Measurements from ENCODE around the gene GABRG2. TPM values are rescaled to one million over a fixed set of nuclear protein-coding genes. Genes with fewer than 3 reads are reported as not detected.
"Not testable (repeated sequence)": the region's sequence is repeated elsewhere in the genome, so short reads cannot be mapped to it uniquely, and the experiment has no call there.

Gene GABRG2
- total RNA-seq = not detected

DNA sequence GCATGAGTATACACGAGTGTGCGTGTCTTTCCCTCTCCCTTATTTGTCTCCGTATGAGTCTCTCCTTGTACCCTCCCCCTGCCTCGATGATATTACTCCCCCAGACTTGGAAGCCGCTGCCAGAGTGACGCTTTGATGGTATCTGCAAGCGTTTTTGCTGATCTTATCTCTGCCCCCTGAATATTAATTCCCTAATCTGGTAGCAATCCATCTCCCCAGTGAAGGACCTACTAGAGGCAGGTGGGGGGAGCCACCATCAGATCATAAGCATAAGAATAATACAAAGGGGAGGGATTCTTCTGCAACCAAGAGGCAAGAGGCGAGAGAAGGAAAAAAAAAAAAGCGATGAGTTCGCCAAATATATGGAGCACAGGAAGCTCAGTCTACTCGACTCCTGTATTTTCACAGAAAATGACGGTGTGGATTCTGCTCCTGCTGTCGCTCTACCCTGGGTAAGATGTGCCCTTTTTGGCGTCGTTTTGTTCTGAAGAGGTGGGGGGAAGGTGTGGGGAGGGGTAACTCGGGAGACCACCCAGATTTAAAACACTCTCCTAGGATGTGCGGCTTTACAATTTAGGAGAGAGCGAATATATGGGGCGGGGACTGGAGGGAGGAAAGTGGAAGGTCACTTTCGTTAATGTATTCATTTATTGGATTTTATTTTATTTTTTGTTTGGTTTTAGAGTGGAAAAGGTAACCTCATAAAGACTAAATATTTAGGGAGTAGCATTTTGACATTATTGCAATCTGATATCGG lies at the start of gene GABRG2:
Gene GABRG2, plus strand, starts transcription at position 119 of the 757 bp plus-strand sequence. Its CDS starts 227 bp downstream, at position 346.
- DNase-seq = no peak

DNA sequence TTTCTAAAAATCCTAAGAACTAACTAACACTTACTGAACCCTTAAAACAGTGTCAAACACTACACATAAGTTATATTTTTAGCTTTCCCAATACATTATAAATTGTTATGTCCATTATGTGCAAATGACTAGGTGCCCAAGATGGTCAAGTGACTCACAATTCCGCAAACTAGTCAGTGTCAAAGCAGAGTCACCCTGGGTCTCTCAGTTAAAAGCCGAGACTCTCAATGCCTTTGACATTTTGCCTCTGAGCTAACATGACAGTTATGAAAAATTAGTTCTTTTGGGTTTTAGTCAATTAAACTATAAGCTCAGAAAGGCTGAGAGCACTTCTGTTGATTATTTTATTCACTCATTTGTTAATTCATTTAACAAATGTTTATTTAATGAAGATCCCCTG lies 42.3 kb upstream of the GABRG2 start:
- DNase-seq = no peak

DNA sequence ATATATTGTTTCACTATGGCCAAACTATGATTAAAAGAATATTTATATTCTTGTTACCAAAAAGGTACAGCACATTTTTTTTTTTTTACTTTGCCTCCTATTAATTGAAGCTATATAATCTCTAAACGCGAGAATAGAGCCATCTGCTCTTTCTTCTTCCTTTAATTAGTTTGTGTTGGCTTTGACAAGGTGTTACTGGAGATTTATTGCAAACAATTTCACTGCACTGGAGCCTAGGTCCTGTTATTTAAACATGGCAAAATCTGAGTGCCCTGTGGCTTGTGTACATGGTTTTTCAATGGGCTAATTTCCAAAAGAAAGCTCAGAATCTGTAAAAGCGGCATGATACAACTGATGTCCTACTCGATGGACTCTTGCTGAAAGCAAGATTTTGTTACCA lies 40.8 kb upstream of the GABRG2 start:
- no peak for DNase-seq

DNA sequence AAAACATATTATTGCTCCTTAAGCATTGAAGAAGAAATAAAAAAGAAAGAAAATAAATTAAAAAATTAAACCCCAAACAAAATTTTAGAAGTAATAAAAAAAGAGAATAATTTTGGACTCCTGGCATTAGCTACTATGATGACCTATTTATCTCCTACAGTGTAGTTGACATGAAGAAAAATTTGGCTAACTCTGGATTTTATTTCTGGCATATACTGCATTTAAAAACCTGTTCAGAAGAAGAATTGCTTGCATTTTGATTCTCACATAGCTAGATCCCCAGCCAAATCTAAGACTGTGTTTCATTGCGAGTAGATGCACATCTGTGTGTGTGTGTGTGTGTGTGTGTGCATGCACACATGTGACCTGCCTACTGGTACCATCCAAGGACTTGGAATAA lies 30.1 kb upstream of the GABRG2 start:
- no peak for DNase-seq

DNA sequence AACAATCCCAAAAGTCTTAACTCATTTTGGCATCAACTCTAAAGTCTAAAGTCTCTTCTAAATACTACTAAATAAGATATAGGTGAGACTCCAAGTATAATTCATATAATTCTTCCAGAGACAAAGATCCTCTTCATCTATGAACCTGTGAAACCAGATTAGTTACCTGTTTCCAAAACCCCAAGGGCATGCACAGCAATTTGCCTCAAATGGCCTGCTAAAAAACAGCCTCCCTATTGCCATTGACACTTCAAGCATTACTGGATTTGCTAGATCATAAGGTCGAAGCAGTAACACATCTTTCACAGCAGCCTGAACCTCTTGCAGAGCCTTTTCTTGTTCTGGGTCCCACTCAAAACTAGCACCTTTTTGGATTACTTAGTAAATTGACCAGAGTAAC lies 20.3 kb upstream of the GABRG2 start:
- no peak for DNase-seq

DNA sequence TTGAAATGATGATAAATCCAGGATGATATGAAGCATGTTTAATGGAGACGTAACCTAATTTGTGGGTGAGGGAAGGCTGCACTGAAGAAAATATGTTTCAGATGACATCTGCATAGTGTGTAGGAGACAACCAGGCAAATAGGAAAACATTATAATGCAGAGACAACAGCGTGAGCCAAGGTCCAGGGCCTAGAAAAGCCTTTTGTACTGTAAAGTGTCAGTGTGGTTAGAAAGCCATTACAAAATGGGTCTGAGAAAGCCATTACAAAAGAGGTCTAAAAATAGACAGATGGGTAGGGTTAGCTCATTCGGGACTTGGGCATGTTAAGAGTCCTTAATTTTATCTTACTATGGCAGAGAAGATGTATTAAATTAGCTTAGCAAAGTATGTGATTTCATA lies 14.9 kb upstream of the GABRG2 start:
- DNase-seq = no peak

DNA sequence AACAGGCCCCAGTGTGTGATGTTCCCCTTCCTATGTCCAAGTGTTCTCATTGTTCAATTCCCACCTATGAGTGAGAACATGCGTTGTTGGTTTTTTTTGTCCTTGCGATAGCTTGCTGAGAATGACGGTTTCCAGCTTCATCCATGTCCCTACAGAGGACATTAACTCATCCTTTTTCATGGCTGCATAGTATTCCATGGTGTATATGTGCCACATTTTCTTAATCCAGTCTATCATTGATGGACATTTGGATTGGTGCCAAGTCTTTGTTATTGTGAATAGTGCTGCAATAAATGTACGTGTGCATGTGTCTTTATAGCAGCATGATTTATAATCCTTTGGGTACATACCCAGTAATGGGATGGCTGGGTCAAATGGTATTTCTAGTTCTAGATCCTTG lies 12.5 kb upstream of the GABRG2 start:
- not testable (repeated sequence) for DNase-seq

DNA sequence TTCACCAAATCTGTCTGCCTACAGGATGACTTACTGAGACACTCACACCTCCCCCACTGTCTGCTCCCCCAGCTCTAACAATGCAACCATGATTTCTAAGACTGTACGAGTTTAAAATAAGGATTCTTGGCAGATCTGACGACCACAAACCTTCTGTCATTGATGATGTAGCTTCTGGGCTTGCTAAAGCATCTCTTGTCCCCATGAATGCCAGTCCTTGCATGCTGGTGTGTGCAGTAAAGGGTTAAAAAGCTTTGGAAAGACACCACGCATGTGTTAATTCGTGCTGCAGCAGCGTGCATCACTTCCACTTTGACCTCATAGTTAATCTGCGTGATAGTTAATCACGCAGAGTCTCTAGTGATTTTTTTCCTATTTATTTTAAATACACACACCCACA lies 411 bp upstream of the GABRG2 start:
- no peak for DNase-seq

DNA sequence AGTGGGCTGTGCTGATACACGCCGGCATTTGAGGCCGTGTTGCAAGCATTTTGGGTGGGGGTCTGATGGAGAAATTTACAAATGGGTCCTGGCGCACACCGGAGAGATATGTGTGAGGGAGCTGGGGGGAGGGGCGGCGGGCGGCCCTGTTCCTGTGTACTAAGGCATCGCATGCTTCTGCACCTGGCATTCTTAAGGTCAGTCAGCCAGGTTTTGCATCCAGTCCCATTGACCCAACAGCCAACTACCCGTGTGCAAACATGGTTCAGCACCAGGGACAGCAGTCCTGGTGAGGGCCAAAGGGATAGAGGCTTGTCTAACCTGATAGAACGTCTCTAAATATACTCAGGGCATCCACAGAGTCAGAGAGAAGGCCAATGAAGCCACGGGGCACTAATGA lies 839 bp downstream of the GABRG2 start:
- peak; percentile 1 for DNase-seq

DNA sequence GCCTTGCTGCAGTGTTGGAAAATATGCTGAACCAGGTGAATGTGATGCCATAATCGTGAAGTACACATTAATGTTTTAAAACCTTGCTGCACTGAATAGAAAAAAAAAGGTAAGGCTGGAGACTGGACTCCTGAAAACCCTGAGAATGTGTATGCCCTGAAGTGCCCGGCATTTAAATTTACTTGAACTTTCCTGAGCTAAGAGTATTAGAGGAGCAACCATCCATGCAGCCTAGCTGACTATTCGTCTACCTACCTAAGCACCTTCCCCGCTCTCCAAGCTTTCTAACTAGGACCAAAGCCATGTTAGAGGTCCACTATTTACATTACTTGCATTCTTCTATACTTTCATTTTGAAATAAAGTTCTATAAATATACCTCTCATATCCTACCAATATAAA lies 1.4 kb downstream of the GABRG2 start:
- no peak for DNase-seq

DNA sequence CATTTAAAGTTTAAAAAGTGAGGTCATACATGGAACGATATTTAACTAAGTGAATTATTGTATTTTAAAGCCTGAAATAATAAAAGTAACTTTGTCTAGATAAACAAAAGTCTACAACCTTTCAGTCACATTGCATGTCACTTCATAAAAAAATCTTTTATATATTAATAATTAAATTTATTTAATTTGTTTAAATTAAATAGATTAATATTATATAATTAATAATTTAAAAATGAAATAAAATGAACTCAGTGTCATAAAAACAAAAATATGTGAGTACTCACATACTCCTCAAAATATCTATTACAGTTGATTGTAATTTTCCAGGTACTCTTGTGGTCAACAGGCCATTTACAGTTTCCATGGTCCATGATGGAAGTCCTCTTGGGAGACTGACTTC lies 11.2 kb downstream of the GABRG2 start:
- no peak for DNase-seq

DNA sequence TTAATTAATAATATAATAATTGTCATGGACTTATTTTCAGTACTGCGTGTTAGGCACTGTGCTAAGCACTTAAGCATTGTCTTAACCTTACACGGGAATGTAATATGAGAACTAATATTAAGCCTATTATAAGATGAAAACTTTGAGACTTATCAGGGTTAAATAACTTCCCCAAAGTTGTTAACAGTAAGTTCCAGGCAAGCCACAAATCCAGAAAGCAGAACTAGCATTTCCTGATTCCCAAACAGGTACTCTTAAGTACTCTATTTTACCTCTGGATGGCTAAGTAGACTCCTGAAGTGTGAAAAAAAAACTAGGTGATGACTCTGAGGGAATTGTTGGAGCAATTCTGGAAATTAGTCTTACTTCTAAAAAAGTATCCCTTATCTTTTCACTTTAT lies 23.8 kb downstream of the GABRG2 start:
- DNase-seq = no peak

DNA sequence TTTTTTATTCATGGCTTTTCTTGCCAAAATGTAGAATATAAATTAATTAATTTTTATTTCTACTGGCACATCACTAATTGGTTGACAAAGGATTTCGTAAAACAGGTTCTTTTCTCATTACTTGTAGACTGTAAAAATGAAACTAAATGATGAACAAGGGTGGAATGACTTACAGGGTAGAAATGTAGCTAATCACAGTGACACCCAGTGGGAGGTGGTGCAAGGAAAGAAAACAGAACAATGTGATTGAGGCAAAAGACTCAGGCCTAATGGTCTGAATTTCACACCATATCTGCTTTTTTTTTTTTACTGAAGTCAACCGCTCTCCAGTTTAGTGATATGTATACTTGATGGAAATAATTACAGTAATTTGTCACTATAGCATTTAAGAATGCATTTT lies 28.9 kb downstream of the GABRG2 start:
- no peak for DNase-seq

DNA sequence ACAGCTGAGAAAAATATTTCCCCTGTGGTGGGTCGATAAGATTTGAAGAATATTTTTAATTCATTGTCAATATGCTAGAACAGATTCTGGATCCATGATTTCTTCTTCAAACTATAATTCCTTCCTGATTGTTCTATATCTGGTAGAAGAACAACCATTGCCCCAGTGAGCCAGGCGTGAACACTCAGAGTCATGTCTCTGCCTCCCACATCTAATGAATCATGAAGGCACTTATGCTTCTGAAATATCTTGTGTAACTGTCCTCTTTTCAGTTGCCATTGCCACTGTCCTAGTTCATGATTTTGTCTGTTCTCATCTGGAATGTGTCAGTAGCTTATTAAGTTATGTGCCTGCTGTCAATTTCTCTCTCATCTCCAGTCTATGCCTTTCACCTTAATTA lies 40.0 kb downstream of the GABRG2 start:
- DNase-seq = no peak

DNA sequence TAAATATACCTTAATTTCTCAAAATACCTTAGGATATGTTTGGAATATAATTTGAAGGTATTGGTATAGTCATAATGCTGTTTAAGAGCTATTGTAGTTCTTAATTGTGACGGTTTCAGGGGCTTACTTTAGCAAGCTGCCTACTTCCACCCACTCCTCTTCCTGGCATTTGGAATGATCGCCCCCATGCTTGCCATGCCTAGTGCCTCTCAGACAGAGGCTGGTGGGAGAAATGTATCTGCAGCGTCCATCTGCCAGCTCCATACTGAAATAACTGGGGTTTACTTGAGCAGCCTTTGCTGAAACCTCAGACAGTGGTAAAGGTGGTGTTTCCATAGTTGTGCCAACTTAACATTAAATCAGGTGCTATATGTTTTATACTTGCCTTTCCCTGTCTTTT lies 52.2 kb downstream of the GABRG2 start:
- no peak for DNase-seq

DNA sequence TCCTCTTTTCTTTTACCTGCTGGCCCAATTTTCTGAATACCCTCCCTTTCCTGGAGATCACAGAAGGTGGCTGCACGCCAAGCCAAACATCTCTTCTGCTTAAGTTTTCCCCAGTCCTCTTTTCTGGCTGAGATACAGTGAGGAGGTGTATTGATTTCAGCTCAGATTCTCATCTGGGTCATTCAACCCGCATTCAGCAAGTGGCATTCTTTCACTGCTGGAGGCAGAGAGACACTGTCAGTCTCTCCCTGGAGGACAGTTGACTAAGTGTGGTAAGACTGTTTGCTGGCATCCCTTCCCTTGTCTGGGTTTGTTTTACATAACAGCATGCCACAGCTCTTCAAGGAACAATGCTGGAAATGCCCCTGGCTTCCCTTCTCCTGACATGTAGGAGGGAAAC lies 60.5 kb downstream of the GABRG2 start:
- no peak for DNase-seq

DNA sequence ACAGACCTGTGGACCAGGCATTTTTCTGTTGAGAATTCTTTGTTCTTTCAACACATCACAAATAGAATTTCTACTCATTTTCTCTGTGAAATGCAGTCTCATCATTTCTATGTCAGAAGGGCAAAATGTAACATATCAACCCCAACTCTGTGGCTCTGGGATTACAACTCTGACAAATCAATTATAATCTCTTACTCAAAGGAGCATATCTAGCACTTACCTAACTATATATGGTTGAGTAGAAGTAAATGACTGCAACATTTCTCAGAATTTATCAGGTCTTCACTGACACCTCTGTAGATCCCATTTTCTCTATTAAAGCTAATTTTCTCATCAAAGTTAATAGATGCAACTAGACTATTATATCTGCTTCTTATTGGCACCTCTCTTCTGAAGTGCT lies 64.8 kb downstream of the GABRG2 start:
- DNase-seq = no peak

DNA sequence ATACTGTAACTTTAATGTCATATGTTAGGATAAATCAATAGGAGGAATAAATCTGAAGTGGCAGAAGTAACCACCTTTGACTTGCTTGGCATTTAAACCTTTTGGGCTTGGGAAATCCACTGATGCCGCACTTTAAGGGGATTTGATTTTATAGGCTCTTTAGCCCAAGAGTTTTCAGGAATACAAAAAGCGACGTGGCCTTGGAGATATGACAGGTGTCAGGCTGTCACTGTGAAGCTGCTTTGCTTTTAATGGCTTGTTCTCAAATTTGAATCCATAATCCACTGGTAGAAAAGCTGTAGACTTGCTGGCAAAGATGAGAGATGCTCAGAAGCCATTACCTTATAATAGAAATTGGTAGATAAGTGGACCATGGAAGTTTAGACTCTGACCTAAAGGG lies 71.6 kb downstream of the GABRG2 start:
- no peak for DNase-seq

DNA sequence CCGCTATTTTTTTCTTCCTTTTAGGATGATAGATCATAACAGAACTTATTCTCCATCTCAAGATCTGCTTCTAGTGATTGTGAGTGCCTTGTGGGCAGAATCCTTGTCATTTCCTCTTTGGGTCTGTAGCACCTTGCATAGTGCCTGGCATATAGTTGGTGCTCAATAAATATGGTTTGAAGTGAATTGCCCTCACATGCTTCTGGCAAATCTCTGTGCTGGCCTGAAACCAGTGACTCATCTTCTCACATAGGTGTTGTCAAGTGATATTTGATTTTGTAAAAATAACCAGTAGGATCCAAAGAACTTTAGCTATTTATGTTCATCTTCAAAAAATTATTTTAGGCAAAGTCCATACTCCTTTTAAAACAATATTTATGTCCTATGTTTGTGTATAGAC lies 86.7 kb downstream of the GABRG2 start:
- DNase-seq = no peak

DNA sequence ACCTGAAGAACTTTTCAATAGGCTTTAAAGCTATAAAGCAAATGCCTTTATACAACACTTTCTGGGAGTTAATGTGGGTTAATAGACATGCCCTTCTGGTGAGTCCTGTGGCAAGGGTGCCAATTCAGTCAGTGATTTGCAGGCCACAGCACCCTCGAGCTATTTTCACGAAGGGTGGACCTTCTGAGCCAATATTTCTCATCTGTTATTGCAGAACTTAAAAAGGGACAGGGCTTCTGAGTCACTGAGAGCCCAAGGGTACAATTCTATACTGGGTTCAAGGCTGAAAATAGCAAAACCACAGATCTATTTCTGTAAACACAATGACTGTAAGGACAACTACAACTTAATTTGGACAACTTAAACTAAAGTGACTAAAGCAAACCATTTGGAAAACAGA lies 92.8 kb downstream of the GABRG2 start:
- DNase-seq = no peak

DNA sequence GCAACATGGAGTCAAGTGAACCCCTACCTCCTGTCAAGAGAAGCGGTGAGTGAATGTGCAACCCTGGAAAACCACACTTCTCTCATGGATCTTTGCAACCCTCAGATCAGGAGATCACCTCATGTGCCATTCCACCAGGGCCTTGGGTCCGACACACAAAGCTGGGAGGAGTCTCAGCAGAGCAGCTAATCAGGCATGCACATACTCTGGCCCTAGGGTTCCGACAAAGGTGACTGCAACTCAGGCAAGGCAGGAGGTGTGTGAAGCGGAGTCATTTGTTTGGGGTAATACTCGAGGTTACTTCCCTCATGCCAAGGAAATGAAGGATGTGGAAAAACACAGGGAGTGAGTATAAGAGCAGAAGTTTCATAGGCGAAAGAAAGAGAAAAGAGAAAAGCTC lies 96.1 kb downstream of the GABRG2 start:
- no peak for DNase-seq

DNA sequence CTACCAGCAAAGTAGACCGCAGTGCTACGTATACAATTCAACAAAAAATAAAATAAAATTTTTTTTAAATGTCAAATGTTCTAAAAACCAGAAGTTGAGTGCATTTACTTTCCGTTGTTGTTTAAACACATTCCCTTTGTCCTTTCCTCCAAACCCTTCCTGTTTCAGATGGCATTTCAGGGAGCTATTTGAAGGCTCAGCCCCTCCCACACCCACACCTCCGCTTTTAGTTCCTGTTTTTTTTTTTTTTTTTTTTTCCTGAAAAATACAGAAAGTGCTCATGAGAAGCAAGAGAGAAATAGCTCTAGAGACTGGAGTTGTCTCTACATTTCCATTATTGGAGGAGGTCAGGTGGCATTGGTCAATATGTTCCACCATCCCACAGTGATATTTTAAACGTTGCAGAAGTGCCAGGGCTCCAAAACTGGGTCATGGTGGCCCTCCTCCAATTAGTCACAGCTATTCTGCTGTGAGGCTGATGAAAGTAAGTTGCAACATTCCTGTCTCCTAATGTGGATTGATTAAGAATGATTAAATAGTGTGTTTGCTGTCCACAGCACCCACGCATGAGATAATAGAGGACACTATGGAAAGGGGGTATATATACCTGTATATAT lies 106.9 kb downstream of the GABRG2 start:
- no peak for DNase-seq

DNA sequence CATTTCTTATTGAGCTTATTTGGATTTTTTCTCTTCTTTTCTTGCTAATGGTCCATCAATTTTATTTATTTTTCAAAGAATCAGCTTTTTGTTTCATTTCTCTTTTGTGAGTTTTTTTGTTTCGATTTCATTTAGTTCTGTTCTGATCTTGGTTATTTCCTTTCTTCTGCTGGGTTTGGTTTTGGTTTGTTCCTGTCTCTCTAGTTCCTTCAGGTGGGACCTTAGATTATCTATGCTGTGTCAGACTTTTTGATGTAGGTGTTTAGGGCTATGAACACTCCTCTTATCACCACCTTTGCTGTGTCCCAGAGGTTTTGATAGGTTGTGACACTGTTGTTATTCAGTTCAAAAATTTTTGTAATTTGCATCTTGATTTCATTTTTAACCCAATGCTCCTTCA lies 119.8 kb downstream of the GABRG2 start:
- no peak for DNase-seq

DNA sequence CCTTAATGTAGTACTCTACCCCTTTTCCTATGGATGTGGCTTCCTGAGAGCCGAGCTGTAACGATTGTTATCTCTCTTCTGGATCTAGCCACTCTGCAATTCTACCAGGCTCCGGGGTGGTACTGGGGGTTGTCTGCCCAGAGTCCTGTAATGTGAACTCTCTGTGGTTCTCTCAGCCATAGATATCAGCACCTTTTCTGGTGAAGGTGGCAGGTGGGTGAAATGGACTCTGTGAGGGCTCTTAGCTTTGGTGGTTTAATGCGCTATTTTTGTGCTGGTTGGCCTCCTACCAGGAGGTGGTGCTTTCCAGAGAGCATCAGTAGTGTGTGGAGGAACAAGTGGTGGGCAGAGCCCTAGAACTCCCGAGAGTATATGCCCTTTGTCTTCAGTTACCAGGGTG lies 122.1 kb downstream of the GABRG2 start:
- no peak for DNase-seq

All from skin of body (tissue), 2 donors.